Raji (cell line): ENCODE measurements around the gene BABAM1.

Experiments used
- POLR2A ChIP-seq: IDR thresholded peaks from 2 replicates; pipeline ENCODE4 v1.6.1; 2011; ENCODE audit warnings: low read depth, low read length, control low read depth; ENCODE audit not compliant: insufficient read depth

Gene BABAM1

GRCh38 chr19:17256130-17256529 lies 11.1 kb upstream of the BABAM1 start:
- TF ChIP-seq POLR2A, result no peak

GRCh38 chr19:17259118-17259780 lies 8.0 kb upstream of the BABAM1 start:
- no peak for TF ChIP-seq POLR2A

- TF ChIP-seq POLR2A, result no peak
These were observed 7.3 kb upstream of the BABAM1 start for GRCh38 chr19:17259934-17260333.

GRCh38 chr19:17260842-17261325 lies 6.4 kb upstream of the BABAM1 start:
- TF ChIP-seq POLR2A, result peak; percentile 54

GRCh38 chr19:17262557-17262956 lies 4.7 kb upstream of the BABAM1 start:
- TF ChIP-seq POLR2A, result no peak

- no peak for TF ChIP-seq POLR2A
These were observed 3.3 kb upstream of the BABAM1 start for GRCh38 chr19:17263712-17264640.

- no peak for TF ChIP-seq POLR2A
These were observed 2.6 kb upstream of the BABAM1 start, which contains the start of gene USHBP1 for GRCh38 chr19:17264641-17264979. Gene USHBP1, minus strand, starts transcription at chr19:17264745. Its CDS starts 446 bp downstream, at chr19:17264299.

- TF ChIP-seq POLR2A, result no peak
These were observed 1.2 kb upstream of the BABAM1 start for GRCh38 chr19:17266026-17266425.

- TF ChIP-seq POLR2A, result peak; percentile 40; the same call in 1 of the 2 replicates
These were observed 661 bp upstream of the BABAM1 start for GRCh38 chr19:17266589-17266974.

GRCh38 chr19:17268754-17269153 lies 1.5 kb downstream of the BABAM1 start:
- TF ChIP-seq POLR2A, result no peak

GRCh38 chr19:17275441-17276175 lies 8.4 kb downstream of the BABAM1 start:
- TF ChIP-seq POLR2A, result no peak

- no peak for TF ChIP-seq POLR2A
These were observed 12.2 kb downstream of the BABAM1 start for GRCh38 chr19:17279436-17279835.

GRCh38 chr19:17281391-17282304 lies 14.4 kb downstream of the BABAM1 start, which contains the start of gene ANKLE1:
Gene ANKLE1, plus strand, starts transcription at chr19:17281901. Its CDS starts 20 bp downstream, at chr19:17281921.
- TF ChIP-seq POLR2A, result peak; percentile 67

GRCh38 chr19:17282488-17283125 lies 15.4 kb downstream of the BABAM1 start:
- peak; percentile 72 for TF ChIP-seq POLR2A
